NCI-H345 treated with DMSO at 0.1 percent for 48 hours (cell line): Measurements from ENCODE around the gene PLD1.
"Not testable (repeated sequence)": the region's sequence is repeated elsewhere in the genome, so short reads cannot be mapped to it uniquely, and the experiment has no call there.

Source experiments
- DNase-seq: peaks from one replicate; lab custom pipeline; 2025; ENCODE audit not compliant: unreplicated experiment; lab: John Stamatoyannopoulos, UW

Gene PLD1

GRCh38 chr3:171821044-171821443 is 10.8 kb upstream of the PLD1 start:
- DNase-seq: no peak

- DNase-seq: no peak
These were observed 7.0 kb upstream of the PLD1 start for GRCh38 chr3:171817074-171817800.

GRCh38 chr3:171815973-171816595 is 5.8 kb upstream of the PLD1 start:
- no peak for DNase-seq

GRCh38 chr3:171814662-171815061 is 4.4 kb upstream of the PLD1 start:
- not testable (repeated sequence) for DNase-seq

- DNase-seq: no peak
These were observed 3.7 kb upstream of the PLD1 start for GRCh38 chr3:171813897-171814460.

GRCh38 chr3:171813278-171813896 is 3.1 kb upstream of the PLD1 start:
- DNase-seq: no peak

GRCh38 chr3:171812811-171813210 is 2.5 kb upstream of the PLD1 start:
- no peak for DNase-seq

GRCh38 chr3:171811913-171812335 is 1.6 kb upstream of the PLD1 start:
- no peak for DNase-seq

- DNase-seq: no peak
These were observed 1.1 kb upstream of the PLD1 start for GRCh38 chr3:171811295-171811912.

- no peak for DNase-seq
These were observed 479 bp upstream of the PLD1 start for GRCh38 chr3:171810629-171811294.

- no peak for DNase-seq
These were observed 747 bp downstream of the PLD1 start for GRCh38 chr3:171809611-171809860.

- no peak for DNase-seq
These were observed 2.5 kb downstream of the PLD1 start for GRCh38 chr3:171807806-171808205.

- no peak for DNase-seq
These were observed 3.1 kb downstream of the PLD1 start for GRCh38 chr3:171807129-171807675.

- no peak for DNase-seq
These were observed 3.8 kb downstream of the PLD1 start for GRCh38 chr3:171806200-171807128.

- DNase-seq: no peak
These were observed 4.6 kb downstream of the PLD1 start for GRCh38 chr3:171805687-171806086.

GRCh38 chr3:171804618-171805389 is 5.5 kb downstream of the PLD1 start:
- DNase-seq: no peak

- DNase-seq: no peak
These were observed 7.2 kb downstream of the PLD1 start for GRCh38 chr3:171803044-171803443.

- no peak for DNase-seq
These were observed 7.7 kb downstream of the PLD1 start for GRCh38 chr3:171802590-171802956.
